IPS DF 4.7 (cell line): ENCODE results near the gene CALML3.

ENCODE experiments used
- DNase-seq: peaks from one replicate; pipeline ENCODE4 v3.0.0-alpha.2; 2013; ENCODE audit warnings: low spot score; ENCODE audit errors: extremely low read depth

CALML3 gene

GRCh38 chr10:5538892-5539651 is 14.3 kb downstream of the CALML3 start:
- no peak for DNase-seq

GRCh38 chr10:5540080-5540479 is 15.3 kb downstream of the CALML3 start:
- no peak for DNase-seq

GRCh38 chr10:5540891-5541290 is 16.1 kb downstream of the CALML3 start:
- DNase-seq = no peak

DNA sequence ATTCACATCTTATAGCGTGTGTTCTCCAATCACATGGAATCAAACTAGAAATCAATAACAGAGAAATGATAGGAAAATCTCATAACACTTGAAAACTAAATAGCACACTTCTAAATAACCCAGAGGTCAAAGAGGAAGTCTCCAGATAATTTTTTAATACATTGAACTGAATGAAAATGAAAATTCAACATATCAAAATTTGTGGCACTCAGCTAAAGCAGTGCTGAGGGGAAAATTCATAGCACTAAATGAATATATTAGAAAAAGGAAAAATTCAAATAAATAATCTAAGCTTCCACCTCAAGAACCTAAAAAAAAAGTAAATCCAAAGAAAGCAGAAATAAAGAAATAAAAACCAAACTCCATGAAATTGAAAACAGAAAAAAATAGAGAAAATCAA is 17.3 kb downstream of the CALML3 start:
- no peak for DNase-seq

- no peak for DNase-seq
Measured at GRCh38 chr10:5543623-5544022, 18.9 kb downstream of the CALML3 start.

DNA sequence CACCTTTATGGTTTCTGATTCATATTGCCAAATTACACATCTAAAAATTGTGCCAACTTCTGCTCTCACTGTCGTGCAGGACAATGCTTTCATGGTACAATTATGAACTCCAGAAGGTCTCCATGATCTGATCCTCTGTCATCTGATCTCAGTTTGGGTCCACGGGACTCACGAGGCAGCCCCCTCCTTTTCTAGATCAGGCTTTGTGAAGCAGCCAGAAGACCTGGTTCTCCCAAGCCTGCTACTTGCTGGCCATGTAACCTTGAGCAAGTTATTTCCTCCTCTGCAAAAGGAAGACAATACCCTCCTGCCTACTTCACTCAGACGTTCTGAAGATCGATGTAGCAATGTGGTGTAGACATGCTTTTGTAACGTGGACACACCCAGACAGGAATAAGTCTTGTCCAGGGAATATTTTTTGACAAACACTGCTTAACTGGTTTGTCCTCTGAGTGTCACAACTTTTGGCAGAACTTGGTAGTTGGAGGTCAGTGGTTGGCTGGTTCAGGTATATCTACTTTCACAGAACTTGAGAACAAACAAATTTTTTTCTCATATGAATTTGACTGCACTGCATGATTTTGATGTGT is 19.6 kb downstream of the CALML3 start:
- no peak for DNase-seq

DNA sequence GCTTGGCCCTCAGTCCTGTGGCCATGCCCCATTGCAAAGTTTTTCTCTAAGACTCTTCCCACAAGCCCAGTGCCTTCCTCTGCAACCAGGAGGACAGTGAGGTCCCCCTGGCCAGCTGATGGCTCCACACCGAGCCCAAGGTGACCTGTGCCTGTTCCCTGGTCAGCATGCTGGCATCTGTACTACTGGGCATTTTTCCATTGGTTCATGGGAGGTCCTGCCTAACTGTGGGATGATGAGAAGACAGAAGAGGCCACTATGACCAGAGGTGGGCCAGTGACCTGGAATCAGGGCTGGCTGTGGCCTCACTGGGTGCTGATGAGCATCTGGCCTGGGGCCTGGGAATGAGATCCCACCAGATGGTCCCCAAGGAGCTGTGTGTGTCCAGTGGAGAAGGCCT is 20.2 kb downstream of the CALML3 start:
- no peak for DNase-seq

- no peak for DNase-seq
Measured at GRCh38 chr10:5545426-5545777, 20.6 kb downstream of the CALML3 start.

GRCh38 chr10:5545778-5546710 is 21.3 kb downstream of the CALML3 start:
- no peak for DNase-seq

DNA sequence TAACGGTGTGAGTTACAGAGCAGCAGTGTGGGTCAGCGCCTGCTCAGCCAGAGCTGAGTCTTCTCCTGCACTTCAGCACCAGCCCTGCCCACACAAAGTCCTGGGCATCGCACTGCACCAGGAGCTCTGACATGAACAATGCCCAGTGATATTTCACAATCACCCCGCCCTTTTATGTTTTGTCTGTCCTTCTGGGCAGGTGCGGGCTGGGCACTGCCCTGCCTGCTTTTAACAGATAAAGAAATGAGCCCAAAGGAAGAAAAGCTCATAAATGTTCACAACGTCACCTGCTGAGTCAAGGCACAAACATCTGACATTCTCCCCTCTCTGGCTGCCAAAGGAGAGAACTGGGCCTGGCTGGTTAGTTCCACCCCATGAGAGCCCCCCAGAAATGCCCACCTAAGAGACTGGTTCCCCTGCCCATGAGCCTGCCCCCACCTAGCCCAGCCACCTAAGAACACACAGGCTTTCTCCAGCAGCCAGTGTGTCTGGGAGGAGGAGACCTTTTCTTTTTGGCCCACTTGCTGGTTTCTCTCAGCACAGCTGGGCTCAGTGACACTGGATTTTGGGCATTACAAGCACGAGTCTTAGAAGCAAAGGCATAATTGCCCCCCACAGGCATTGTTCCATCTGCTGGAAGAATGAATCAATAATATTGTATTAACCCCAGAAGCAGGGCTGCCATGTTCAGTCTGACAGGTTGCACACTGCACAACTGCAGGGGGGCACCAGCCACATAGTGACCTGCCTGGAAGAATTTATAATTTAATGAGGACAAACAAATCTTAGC is 22.3 kb downstream of the CALML3 start:
- DNase-seq = no peak

GRCh38 chr10:5547681-5547930 is 22.8 kb downstream of the CALML3 start:
- no peak for DNase-seq

DNA sequence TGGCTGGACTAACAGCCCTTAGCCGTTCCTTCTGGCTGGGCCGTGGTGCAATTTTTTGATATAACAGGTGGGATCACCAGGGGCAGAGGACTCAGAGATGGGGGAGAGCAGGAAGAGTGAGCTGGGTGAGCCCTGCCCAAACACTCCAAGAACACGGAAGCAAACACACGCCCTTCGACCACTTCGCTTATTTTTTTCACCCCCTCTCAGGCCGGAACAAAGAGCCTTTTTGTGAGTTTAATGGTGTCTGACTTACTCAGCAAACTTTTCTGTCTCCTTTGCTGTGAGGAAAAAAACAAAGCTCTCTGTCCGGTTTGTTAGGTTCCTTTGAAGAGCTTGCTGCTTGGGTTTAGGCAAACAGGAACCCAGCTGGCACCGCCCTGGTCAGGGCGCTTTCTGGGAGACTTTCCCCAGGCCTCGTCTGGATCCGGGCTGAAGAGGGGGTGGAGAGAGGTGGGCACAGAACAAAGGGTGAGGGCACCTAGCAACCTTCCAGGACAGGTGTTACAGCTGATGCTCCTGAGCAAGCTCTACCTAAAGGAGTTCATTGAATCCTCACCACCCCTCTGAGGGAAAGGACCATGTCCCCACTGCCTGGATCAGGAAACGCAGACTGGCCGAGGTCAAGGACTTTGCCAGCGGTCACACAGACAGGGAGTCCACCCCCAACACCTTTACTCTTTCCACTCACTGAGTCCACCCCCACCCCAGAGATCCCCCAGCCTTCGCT is 23.3 kb downstream of the CALML3 start:
- no peak for DNase-seq

- DNase-seq = no peak
Measured at GRCh38 chr10:5549462-5550249, 24.9 kb downstream of the CALML3 start.

GRCh38 chr10:5550250-5550545 is 25.4 kb downstream of the CALML3 start:
- DNase-seq = no peak

DNA sequence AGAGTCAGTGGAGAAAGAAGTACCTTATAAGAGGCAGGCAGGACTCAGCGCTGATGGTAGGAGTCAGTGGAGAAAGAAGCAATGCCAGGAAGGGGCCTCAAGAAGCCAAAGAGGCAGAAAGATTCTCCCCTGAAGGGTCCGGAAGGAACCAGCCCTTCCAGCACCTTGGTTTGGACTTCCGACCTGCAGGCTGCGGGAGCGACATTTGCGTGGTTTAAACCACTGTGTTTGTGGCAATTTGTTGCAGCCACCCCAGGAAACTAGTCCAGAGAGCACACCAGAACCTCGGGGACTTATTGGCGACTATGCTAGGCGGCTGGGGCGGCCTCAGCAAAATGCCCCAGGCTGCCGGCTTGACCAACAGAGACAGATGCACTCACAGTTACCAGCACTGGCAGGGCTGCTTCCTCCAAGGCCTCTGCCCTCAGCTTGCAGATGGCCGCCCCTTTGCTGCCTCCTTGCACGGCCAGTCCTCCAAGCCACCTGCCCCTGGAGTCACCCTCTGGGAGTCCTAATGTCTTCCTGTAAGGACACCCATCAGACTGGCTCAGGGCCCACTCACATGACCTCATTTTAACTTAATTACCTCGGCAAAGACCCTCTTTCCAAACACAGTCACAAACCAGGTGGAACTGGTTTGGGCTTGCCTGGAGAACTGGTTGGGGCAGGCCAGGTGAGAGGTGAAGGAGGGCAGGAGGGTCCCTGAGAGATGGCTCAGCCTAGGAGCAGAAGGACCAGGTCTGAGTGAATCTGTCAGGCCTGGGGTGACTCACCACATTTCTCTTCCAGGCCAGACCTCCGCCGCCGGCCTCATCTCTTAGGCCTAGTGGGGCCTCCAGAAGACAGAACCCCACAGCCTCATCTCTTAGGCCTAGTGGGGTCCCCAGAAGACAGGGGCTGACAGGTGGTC is 26.1 kb downstream of the CALML3 start:
- no peak for DNase-seq

DNA sequence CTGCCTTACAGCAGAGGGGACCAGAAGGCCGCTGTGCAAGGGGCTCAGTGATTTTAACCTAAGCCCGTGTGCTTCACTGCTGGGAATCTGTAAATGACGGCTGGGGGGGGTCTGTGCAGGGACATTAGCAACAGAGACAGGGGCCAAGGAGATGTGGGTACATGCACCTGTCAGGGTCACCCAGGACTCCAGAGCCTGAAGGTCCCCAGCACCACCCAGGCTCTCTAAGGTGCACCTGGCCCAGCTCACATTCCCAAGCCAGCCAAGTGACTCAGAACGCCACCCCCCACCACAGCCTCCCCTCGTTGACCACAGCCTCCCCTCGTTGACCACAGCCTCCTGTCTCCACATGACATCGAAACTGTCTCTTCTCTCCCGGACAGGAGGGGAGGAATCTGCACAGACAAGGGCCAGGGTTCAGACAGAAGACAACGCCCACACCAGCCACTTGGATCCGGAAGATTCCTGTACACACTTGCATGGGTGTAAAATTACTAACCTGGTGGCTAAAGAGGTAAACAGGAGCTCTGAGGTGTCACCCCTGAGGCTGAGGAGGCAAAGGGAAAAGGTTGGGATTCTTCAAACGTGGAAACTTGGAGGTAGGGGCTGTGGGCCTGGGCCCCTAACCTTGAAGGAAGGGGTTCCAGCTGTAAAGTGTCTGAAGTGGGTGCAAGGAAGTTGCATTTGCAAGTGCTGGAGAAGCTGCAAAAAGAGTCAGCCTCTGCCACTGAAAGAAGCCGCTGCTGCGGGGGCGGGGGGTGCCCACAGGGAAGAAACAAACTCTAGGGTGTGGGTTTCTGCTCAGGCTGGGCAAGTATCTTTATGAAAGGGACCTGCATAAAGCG is 27.0 kb downstream of the CALML3 start:
- DNase-seq = no peak

DNA sequence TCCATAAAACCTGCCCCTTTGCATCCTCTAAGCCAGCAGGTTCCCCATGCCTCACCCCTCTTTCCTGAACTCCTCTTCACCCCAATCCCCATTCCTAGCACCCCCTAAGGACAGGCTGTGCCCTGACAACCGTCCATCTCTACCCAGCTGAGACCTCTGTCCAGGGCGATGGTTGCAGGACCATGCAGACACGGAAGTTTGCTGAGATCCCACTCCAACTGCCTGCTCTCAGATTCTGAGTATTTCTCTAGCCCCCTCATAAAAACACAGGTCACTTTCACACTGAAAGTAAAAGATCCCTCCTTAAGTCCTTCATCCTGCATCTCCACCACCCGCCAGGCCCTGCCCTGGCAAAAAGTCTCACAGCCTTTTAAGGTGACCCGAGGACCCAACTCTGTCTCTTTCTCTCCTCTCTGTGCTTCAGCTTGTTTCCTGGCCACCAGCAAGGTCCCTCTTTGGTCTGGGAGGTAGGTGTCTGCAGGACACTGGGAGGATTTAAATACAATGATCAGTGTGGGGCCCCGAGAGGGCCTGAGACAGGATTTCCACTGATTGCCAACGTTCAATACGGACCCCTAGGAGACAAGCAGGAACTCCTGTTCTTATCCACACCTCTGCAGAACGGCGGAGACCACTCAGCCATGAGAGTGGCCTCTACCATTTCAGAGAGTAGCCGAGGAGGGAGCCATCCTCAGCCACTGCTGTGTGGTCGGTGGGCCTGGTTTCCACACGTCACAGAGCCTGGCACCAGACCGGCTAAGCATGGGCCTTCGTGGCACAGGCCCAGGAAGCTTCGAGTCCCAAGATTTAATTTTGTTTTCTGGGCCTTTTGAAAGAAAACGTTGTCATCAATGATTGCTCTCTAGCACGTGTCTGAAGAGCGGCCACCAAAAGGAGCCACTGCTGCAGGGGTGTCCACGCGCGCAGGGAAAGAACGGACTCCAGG is 27.9 kb downstream of the CALML3 start:
- DNase-seq = no peak
